Uterus (tissue), 4 donors: ENCODE data around the gene PCBD1. TPM values are rescaled to one million over a fixed set of nuclear protein-coding genes. Genes with fewer than 3 reads are reported as not detected.

Source experiments
- DNase-seq, 2 donors: peaks; one replicate each; pipeline ENCODE4 v3.0.0-alpha.2; 2019 to 2020
- H3K27ac ChIP-seq, 2 donors: fragments of 200-600 bp; sonication (generic); 1 replicate in 1 of 2; 2 replicates in 1 of 2; pipeline ENCODE4 v1.5.1; 2016 to 2018
- H3K27me3 ChIP-seq, 2 donors: fragments of 200-600 bp; sonication (generic); one replicate each; pipeline ENCODE4 v1.5.1; 2018 to 2019; ENCODE audit warnings: control low read depth in 1 of 2
- H3K36me3 ChIP-seq, 2 donors: fragments of 200-600 bp; sonication (generic); one replicate each; pipeline ENCODE4 v1.5.1; 2019; ENCODE audit warnings: control low read depth in 1 of 2
- H3K4me1 ChIP-seq, 2 donors: fragments of 200-600 bp; sonication (generic); one replicate each; pipeline ENCODE4 v1.5.1; 2018 to 2019; ENCODE audit warnings: control low read depth in 1 of 2
- H3K4me3 ChIP-seq, 2 donors: fragments of 200-600 bp; sonication (generic); 1 replicate in 1 of 2; 2 replicates in 1 of 2; pipeline ENCODE4 v1.5.1; 2018 to 2019; ENCODE audit warnings: mild to moderate bottlenecking in 1 of 2
- H3K9me3 ChIP-seq, 2 donors: fragments of 200-600 bp; sonication (generic); one replicate each; pipeline ENCODE4 v1.5.1; 2019; ENCODE audit warnings: control low read depth in 1 of 2
- CTCF ChIP-seq, 4 experiments: fragments of 200-600 bp in 2 of 4; fragments of 450-650 bp in 2 of 4; sonication (generic) in 2 of 4; IDR thresholded peaks; one replicate each; pipeline ENCODE4 v1.5.1; 2016 to 2019; ENCODE audit warnings: antibody characterized with exemption in 4 of 4, mild to moderate bottlenecking in 2 of 4, moderate library complexity in 1 of 4
- POLR2A ChIP-seq, 2 donors: fragments of 450-650 bp; IDR thresholded peaks; one replicate each; pipeline ENCODE4 v1.6.1; 2016; ENCODE audit warnings: antibody characterized with exemption in 2 of 2, mild to moderate bottlenecking in 1 of 2, moderate library complexity in 1 of 2
- intact Hi-C: fragments of 100-400 bp; cut with DNase I; formaldehyde crosslinking; loops from one replicate; pipeline ENCODE4 v1.15.1; 2023; ENCODE audit warnings: low total_unique reads
- total RNA-seq, 4 donors: library from RNA; depleted of rRNA in 3 of 4; stranded (reverse); fragments of >200 nt in 3 of 4; gene quantifications; one replicate each; pipeline versions ENCODE4 v1.1.0 to v1.2.4, GENCODE V29; 2014 to 2023
- donor health status: DM: yes; HTN: yes; CAD: no.

Gene PCBD1
- total RNA-seq, 4 donors from 2014 or later, result 18.4 to 52.8 (median 27.9) TPM

DNA sequence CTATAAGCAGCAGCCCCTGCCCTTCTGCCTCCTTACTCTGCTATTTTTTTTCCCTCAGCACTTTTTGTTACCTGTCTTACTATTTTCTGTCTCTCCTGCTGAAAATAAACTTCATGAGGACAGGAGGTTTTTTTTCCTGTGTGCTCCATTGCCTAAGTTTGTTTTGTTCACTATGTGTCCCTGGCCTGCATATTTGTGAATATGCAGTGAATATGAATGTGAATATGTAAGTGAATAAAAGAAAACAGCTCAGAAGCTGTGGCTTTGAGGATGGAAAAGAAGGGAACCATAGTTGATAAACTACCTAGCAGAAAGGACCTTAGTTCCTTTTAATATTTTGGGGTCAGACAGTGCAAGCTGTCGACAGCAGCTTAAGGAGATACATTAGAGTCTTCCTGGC, 34.9 kb downstream of the PCBD1 start:
- Histone ChIP-seq H3K4me1 (no peaks in the 10 kb centered on the region), H3K27me3 (no peaks in the 10 kb centered on the region), H3K9me3 (no peaks in the 10 kb centered on the region), H3K27ac (no peak overlapping the region), H3K4me3 (no peak overlapping the region), H3K36me3 (no peaks in the 10 kb centered on the region)
- TF ChIP-seq CTCF (IDR thresholded peaks at IDR 0.05), result no peak
- TF ChIP-seq POLR2A (IDR thresholded peaks at IDR 0.05), result no peak
- no peak for DNase-seq
- intact Hi-C loops, result no loop called here

DNA sequence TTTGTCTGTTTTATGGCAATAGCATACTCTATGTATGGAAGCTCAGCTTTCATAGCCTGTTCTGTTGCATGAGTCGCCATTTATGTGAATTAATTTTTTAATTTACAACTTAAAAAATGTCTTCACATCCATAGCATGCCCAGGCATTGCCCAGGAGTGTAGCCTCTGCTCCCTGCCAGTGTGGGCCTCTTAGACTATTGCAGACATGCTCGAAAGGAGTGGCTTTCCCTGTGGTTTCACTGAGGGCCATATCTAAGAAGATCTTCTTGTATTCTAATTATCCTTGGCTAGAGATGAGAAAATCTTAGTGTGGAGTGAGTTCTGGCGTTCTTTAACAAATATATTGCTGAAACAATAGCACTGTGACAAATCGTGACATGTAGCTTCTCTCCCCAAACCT, 35.3 kb downstream of the PCBD1 start:
- intact Hi-C loops, result no loop called here
- Histone ChIP-seq H3K4me3 (no peak overlapping the region), H3K9me3 (no peaks in the 10 kb centered on the region), H3K36me3 (no peaks in the 10 kb centered on the region), H3K4me1 (no peaks in the 10 kb centered on the region), H3K27me3 (no peaks in the 10 kb centered on the region), H3K27ac (no peak overlapping the region)
- no peak for DNase-seq
- TF ChIP-seq CTCF (IDR thresholded peaks at IDR 0.05) (no peak), POLR2A (IDR thresholded peaks at IDR 0.05) (no peak)

- H3K4me1 ChIP-seq, result no peaks in the 10 kb centered on the region
- no peaks in the 10 kb centered on the region for H3K36me3 ChIP-seq
- intact Hi-C loops, result no loop called here
- no peaks in the 10 kb centered on the region for H3K9me3 ChIP-seq
- DNase-seq, result no peak
- TF ChIP-seq CTCF (IDR thresholded peaks at IDR 0.05), result no peak
- no peak for TF ChIP-seq POLR2A (IDR thresholded peaks at IDR 0.05)
- no peak overlapping the region for H3K4me3 ChIP-seq
- H3K27me3 ChIP-seq, result no peaks in the 10 kb centered on the region
- H3K27ac ChIP-seq, result no peak overlapping the region
Measured at GRCh38 chr10:70851597-70852475, 36.5 kb downstream of the PCBD1 start.

GRCh38 chr10:70850097-70850496, 38.3 kb downstream of the PCBD1 start:
- TF ChIP-seq POLR2A (IDR thresholded peaks at IDR 0.05) (no peak), CTCF (IDR thresholded peaks at IDR 0.05) (no peak)
- no peaks in the 10 kb centered on the region for H3K36me3 ChIP-seq
- intact Hi-C loops, result no loop called here

GRCh38 chr10:70849582-70850016, 38.8 kb downstream of the PCBD1 start:
- Histone ChIP-seq H3K27ac (no peak overlapping the region), H3K36me3 (no peaks in the 10 kb centered on the region), H3K9me3 (no peaks in the 10 kb centered on the region), H3K27me3 (no peaks in the 10 kb centered on the region), H3K4me1 (no peaks in the 10 kb centered on the region), H3K4me3 (no peak overlapping the region)
- intact Hi-C loops, result no loop called here
- no peak for DNase-seq
- TF ChIP-seq CTCF (IDR thresholded peaks at IDR 0.05) (no peak), POLR2A (IDR thresholded peaks at IDR 0.05) (no peak)

More at GRCh38 chr10:70850097-70850496, 38.3 kb downstream of the PCBD1 start:
- no peak for DNase-seq
- no peak overlapping the region for H3K4me3 ChIP-seq
- no peak overlapping the region for H3K27ac ChIP-seq
- no peaks in the 10 kb centered on the region for H3K27me3 ChIP-seq
- H3K4me1 ChIP-seq, result no peaks in the 10 kb centered on the region
- no peaks in the 10 kb centered on the region for H3K9me3 ChIP-seq
